NT2/D1 (cell line): Measurements from ENCODE around the gene BACH2.

ENCODE experiments used
- SUZ12 ChIP-seq: IDR thresholded peaks from 2 replicates; pipeline ENCODE4 v1.6.1; 2011; ENCODE audit not compliant: insufficient read length, insufficient read depth; ENCODE audit errors: extremely low read depth
- ZNF274 ChIP-seq: IDR thresholded peaks from 2 replicates; pipeline ENCODE4 v1.6.1; 2011; ENCODE audit warnings: mild to moderate bottlenecking, low read depth, low read length

- TF ChIP-seq ZNF274 (no peak), SUZ12 (no peak)
Measured at GRCh38 chr6:90227213-90227612, 69.4 kb downstream of the BACH2 start.
